Uterine smooth muscle cell (primary cell): ENCODE results near the gene CCNO. TPM values are rescaled to one million over a fixed set of nuclear protein-coding genes. Genes with fewer than 3 reads are reported as not detected.

Experiments
- total RNA-seq: library from RNA; depleted of rRNA; stranded (reverse); fragments of >200 nt; gene quantifications from 2 replicates; pipeline ENCODE4 v1.2.3, GENCODE V29; 2014

CCNO gene
- 0.12 and 0.22 TPM in 2 replicates for total RNA-seq

GRCh38 chr5:55232985-55233928 lies at the start of gene CCNO:
CCNO (minus strand) TSS chr5:55233608; CDS start chr5:55233523, 85 bp downstream.

GRCh38 chr5:55226934-55227663 lies 6.3 kb downstream of the CCNO start, which contains the start of gene MCIDAS:
MCIDAS (minus strand) TSS chr5:55227315; CDS start chr5:55227138, 177 bp downstream.

Other genes starting within 250 kb of the CCNO start
- 84.6 and 212 TPM in 2 replicates for gene ESM1, start 248.0 kb downstream of the CCNO start, total RNA-seq
- 0.12 TPM in 1 of 2 replicates, not detected in the other for gene GZMK, start 209.4 kb downstream of the CCNO start, total RNA-seq
- gene GZMA, start 131.0 kb downstream of the CCNO start, total RNA-seq: not detected in 2 replicates
- 112 and 126 TPM in 2 replicates for gene GPX8, start 73.4 kb downstream of the CCNO start, total RNA-seq
- under 0.01 and 0.22 TPM in 2 replicates for gene CDC20B, start 60.4 kb downstream of the CCNO start, total RNA-seq
- not detected in 2 replicates for gene MCIDAS, start 6.3 kb downstream of the CCNO start, total RNA-seq
- gene DHX29, start 74.1 kb upstream of the CCNO start, total RNA-seq: 38.6 and 43.3 TPM in 2 replicates
- 133 and 214 TPM in 2 replicates for gene MTREX, start 74.4 kb upstream of the CCNO start, total RNA-seq